Erythroblast (primary cell): ENCODE data around the gene TIPIN.

Source experiments
- GATA1 ChIP-seq: IDR thresholded peaks from 2 replicates; pipeline ENCODE4 v1.6.1; 2011; ENCODE audit warnings: low read depth, mild to moderate bottlenecking, control low read depth, low read length, moderate library complexity
- POLR2A ChIP-seq: IDR thresholded peaks from 2 replicates; pipeline ENCODE4 v1.6.1; 2011; ENCODE audit warnings: mild to moderate bottlenecking, low read length

GRCh38 chr15:66374179-66374578 is 17.7 kb upstream of the TIPIN start:
- TF ChIP-seq POLR2A (no peak), GATA1 (no peak)
